Keratinocyte (primary cell): ENCODE results near the gene CD40. TPM values are rescaled to one million over a fixed set of nuclear protein-coding genes. Genes with fewer than 3 reads are reported as not detected.

Source experiments
- DNase-seq: peaks from one replicate; pipeline ENCODE4 v3.0.0-alpha.2; 2011; ENCODE audit warnings: low read depth, missing footprints, low spot score
- FAIRE-seq: peaks from 2 replicates; lab custom pipeline; 2011; peaks lifted over from hg19 to GRCh38; lab: Jason Lieb, UNC
- H2AFZ ChIP-seq: 2 replicates; pipeline ENCODE4 v1.6.0; 2012; ENCODE audit warnings: low read length, control low read depth, inconsistent platforms; ENCODE audit not compliant: control insufficient read depth
- H3K27ac ChIP-seq: 2 replicates; pipeline ENCODE4 v1.5.1; 2011; ENCODE audit warnings: low read length; ENCODE audit not compliant: control insufficient read depth, insufficient read depth
- H3K27me3 ChIP-seq: 3 replicates; pipeline ENCODE4 v1.6.0; 2011; ENCODE audit warnings: low read length; ENCODE audit not compliant: control insufficient read depth, insufficient read depth; ENCODE audit errors: extremely low read depth
- H3K36me3 ChIP-seq, 2 experiments: 2 replicates in 1 of 2; 3 replicates in 1 of 2; pipeline ENCODE4 v1.5.1; 2011; ENCODE audit warnings: low read length in 2 of 2, mild to moderate bottlenecking in 1 of 2; ENCODE audit not compliant: control insufficient read depth in 2 of 2, insufficient read depth in 2 of 2; ENCODE audit errors: extremely low read depth in 1 of 2
- H3K4me1 ChIP-seq: 3 replicates; pipeline ENCODE4 v1.5.1; 2011; ENCODE audit warnings: low read length; ENCODE audit not compliant: control insufficient read depth, insufficient read depth; ENCODE audit errors: extremely low read depth
- H3K4me2 ChIP-seq: 3 replicates; pipeline ENCODE4 v1.6.0; 2011; ENCODE audit warnings: low read depth, low read length; ENCODE audit not compliant: control insufficient read depth, insufficient read depth; ENCODE audit errors: extremely low read depth
- H3K4me3 ChIP-seq, 3 experiments: fragments of 200-600 bp in 1 of 3; sonication (generic) in 1 of 3; 2 replicates in 2 of 3; 3 replicates in 1 of 3; pipeline ENCODE4 v1.5.1; 2011 to 2016; ENCODE audit warnings: low read length in 3 of 3, mild to moderate bottlenecking in 3 of 3, control low read depth in 2 of 3, inconsistent platforms in 1 of 3, low read depth in 1 of 3, mixed read lengths in 1 of 3, mixed run types in 1 of 3, moderate library complexity in 1 of 3; ENCODE audit not compliant: control insufficient read depth in 2 of 3, insufficient read depth in 2 of 3; ENCODE audit errors: extremely low read depth in 1 of 3
- H3K79me2 ChIP-seq: 2 replicates; pipeline ENCODE4 v1.6.0; 2012; ENCODE audit warnings: low read length; ENCODE audit not compliant: control insufficient read depth, insufficient read depth
- H3K9ac ChIP-seq: 3 replicates; pipeline ENCODE4 v1.6.0; 2011; ENCODE audit warnings: low read length; ENCODE audit not compliant: control insufficient read depth, insufficient read depth; ENCODE audit errors: extremely low read depth
- H3K9me1 ChIP-seq: 3 replicates; pipeline ENCODE4 v1.6.0; 2011; ENCODE audit warnings: low read length; ENCODE audit not compliant: control insufficient read depth, insufficient read depth; ENCODE audit errors: extremely low read depth
- H3K9me3 ChIP-seq: 2 replicates; pipeline ENCODE4 v1.5.1; 2012; ENCODE audit warnings: low read depth, low read length; ENCODE audit not compliant: control insufficient read depth
- H4K20me1 ChIP-seq: 3 replicates; pipeline ENCODE4 v1.6.0; 2011; ENCODE audit warnings: low read length; ENCODE audit not compliant: control insufficient read depth, insufficient read depth; ENCODE audit errors: extremely low read depth
- EZH2 ChIP-seq: IDR thresholded peaks from one replicate; pipeline ENCODE4 v1.6.1; 2012; ENCODE audit warnings: inconsistent platforms, mild to moderate bottlenecking, low read length, moderate library complexity
- dilution Hi-C: fragments of 300-500 bp; cut with MboI; formaldehyde crosslinking; loops from one replicate; pipeline ENCODE4 v1.7.0; 2020; ENCODE audit warnings: low sequenced_read_pairs; ENCODE audit not compliant: extremely low pct_ligation_motif_present
- polyA plus RNA-seq, 5 experiments: library from polyadenylated mRNA; depleted of rRNA in 3 of 5; stranded (reverse) in 3 of 5; stranded (forward) in 1 of 5; unstranded in 1 of 5; fragments of >200 nt; gene quantifications; 1 replicate in 1 of 5; 2 replicates in 3 of 5; 3 replicates in 1 of 5; pipeline versions ENCODE4 v1.2.1 to v1.2.3, GENCODE V29; 2011 to 2012; ENCODE audit warnings: missing spikeins in 2 of 5, low read depth in 1 of 5, low replicate concordance in 1 of 5
- TF ChIP-seq, protein P1 (sequence below), 3 experiments: IDR thresholded peaks in 1 of 3; conservative IDR thresholded peaks in 1 of 3; optimal IDR thresholded peaks in 1 of 3; 2 replicates in 2 of 3; 3 replicates in 1 of 3; pipeline versions ENCODE3 to v1.5.1; 2011; ENCODE audit warnings: low read length in 3 of 3, mild to moderate bottlenecking in 3 of 3, moderate library complexity in 2 of 3, control low read depth in 1 of 3, inconsistent platforms in 1 of 3; ENCODE audit not compliant: insufficient read depth in 2 of 3; ENCODE audit errors: extremely low read depth in 1 of 3

The CD40 gene
- polyA plus RNA-seq, 1 donor (not counting 4 experiments of a cell fraction or from before 2014, with no cell fraction given), result 13.4 TPM

DNA sequence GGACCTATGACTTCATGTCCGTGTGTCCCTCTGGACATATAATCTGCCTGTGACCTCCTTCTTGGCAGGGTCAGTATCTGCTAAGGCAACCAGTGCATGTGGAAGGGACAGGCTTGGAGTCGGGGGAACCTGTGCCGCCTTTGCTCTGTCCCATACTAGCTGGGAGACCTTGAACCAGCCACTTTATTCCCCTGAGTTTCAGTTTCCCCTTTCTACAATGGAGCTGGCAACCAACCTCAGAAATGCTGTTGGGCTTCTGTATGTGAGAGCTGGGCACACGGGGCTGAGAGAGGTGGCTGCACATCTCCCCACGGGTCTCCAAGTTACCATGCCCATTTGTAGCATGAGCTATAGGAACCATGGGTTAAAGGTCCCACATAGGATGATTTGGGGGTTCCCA lies 53.8 kb downstream of the CD40 start:
- Histone ChIP-seq H3K9ac (no peak overlapping the region), H4K20me1 (no peaks in the 10 kb centered on the region), H3K9me3 (no peaks in the 10 kb centered on the region), H3K27me3 (peaks cover 43% of the 10 kb centered on the region), H3K4me3 (no peak overlapping the region), H3K36me3 (no peaks in the 10 kb centered on the region), H3K9me1 (no peaks in the 10 kb centered on the region), H3K4me1 (no peaks in the 10 kb centered on the region), H3K4me2 (no peak overlapping the region), H3K27ac (no peak overlapping the region), H3K79me2 (no peaks in the 10 kb centered on the region), H2AFZ (no peak overlapping the region)
- FAIRE-seq (no peak), DNase-seq (no peak)
- dilution Hi-C loops, result no loop called here
- no peak for TF ChIP-seq EZH2
- TF ChIP-seq, protein P1, sequence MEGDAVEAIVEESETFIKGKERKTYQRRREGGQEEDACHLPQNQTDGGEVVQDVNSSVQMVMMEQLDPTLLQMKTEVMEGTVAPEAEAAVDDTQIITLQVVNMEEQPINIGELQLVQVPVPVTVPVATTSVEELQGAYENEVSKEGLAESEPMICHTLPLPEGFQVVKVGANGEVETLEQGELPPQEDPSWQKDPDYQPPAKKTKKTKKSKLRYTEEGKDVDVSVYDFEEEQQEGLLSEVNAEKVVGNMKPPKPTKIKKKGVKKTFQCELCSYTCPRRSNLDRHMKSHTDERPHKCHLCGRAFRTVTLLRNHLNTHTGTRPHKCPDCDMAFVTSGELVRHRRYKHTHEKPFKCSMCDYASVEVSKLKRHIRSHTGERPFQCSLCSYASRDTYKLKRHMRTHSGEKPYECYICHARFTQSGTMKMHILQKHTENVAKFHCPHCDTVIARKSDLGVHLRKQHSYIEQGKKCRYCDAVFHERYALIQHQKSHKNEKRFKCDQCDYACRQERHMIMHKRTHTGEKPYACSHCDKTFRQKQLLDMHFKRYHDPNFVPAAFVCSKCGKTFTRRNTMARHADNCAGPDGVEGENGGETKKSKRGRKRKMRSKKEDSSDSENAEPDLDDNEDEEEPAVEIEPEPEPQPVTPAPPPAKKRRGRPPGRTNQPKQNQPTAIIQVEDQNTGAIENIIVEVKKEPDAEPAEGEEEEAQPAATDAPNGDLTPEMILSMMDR (optimal IDR thresholded peaks at IDR 0.05 in 1 of 3, IDR thresholded peaks at IDR 0.05 in 1 of 3, conservative IDR thresholded peaks at IDR 0.05 in 1 of 3; ENCODE audit: extremely low read depth in 1 of 3, insufficient read depth in 2 of 3, low read length in 3 of 3), result no peak

DNA sequence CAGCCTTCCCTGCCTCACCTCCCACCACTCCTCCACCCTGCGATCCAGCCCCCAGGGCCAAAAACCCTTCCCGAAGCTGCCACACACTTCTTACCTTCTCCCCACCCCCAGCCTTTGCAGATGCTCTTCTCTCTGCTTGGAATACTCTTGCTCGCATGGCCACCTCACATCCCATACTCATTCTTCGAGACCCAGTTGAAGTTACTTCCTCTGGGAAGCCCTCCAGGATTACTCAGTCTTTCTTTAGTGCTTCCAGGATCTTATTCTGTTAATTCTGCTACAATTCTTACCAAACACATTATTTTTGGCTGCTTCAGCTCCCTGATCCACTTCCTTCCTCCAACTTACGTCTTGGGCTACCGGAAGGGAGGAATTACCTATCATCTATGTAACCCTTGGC lies 54.3 kb downstream of the CD40 start:
- H3K9me3 ChIP-seq, result no peaks in the 10 kb centered on the region
- H3K9me1 ChIP-seq, result no peaks in the 10 kb centered on the region
- H3K4me1 ChIP-seq, result no peaks in the 10 kb centered on the region
- no peaks in the 10 kb centered on the region for H4K20me1 ChIP-seq
- H3K9ac ChIP-seq, result no peak overlapping the region
- no peaks in the 10 kb centered on the region for H3K79me2 ChIP-seq
- peaks cover 43% of the 10 kb centered on the region for H3K27me3 ChIP-seq
- H3K4me2 ChIP-seq, result no peak overlapping the region
- TF ChIP-seq, protein P1 (optimal IDR thresholded peaks at IDR 0.05 in 1 of 3, IDR thresholded peaks at IDR 0.05 in 1 of 3, conservative IDR thresholded peaks at IDR 0.05 in 1 of 3; ENCODE audit: extremely low read depth in 1 of 3, insufficient read depth in 2 of 3, low read length in 3 of 3), result no peak
- TF ChIP-seq EZH2, result no peak
- no peaks in the 10 kb centered on the region for H3K36me3 ChIP-seq
- no peak overlapping the region for H3K4me3 ChIP-seq
- dilution Hi-C loops, result no loop called here
- no peak overlapping the region for H2AFZ ChIP-seq
- FAIRE-seq, result no peak
- DNase-seq, result no peak
- H3K27ac ChIP-seq, result no peak overlapping the region
